ENCODE data around the gene TRIM62.

TRIM62 gene

GRCh38 chr1:33181921-33182341 is at the start of gene TRIM62:
Gene TRIM62, minus strand, starts transcription at chr1:33182043. Its CDS starts 611 bp downstream, at chr1:33181432.
- peak; percentile 88 for DNase-seq

GRCh38 chr1:33231166-33231565 is 49.3 kb upstream of the TRIM62 start:
- no peak for DNase-seq

- DNase-seq: no peak
Observed at GRCh38 chr1:33228935-33229487, 47.2 kb upstream of the TRIM62 start.

- no peak for DNase-seq
Observed at GRCh38 chr1:33225586-33225985, 43.7 kb upstream of the TRIM62 start.

GRCh38 chr1:33224166-33224707 is 42.4 kb upstream of the TRIM62 start:
- DNase-seq: no peak

GRCh38 chr1:33222381-33222780 is 40.5 kb upstream of the TRIM62 start:
- no peak for DNase-seq

GRCh38 chr1:33221385-33221758 is 39.5 kb upstream of the TRIM62 start:
- no peak for DNase-seq

GRCh38 chr1:33220676-33221384 is 39.0 kb upstream of the TRIM62 start:
- no peak for DNase-seq

GRCh38 chr1:33219886-33220661 is 38.2 kb upstream of the TRIM62 start:
- no peak for DNase-seq

GRCh38 chr1:33211972-33212371 is 30.1 kb upstream of the TRIM62 start:
- no peak for DNase-seq

- no peak for DNase-seq
Observed at GRCh38 chr1:33206340-33206739, 24.5 kb upstream of the TRIM62 start.

GRCh38 chr1:33195556-33195955 is 13.7 kb upstream of the TRIM62 start:
- DNase-seq: no peak

GRCh38 chr1:33191731-33192275 is 10.0 kb upstream of the TRIM62 start:
- no peak for DNase-seq

- DNase-seq: no peak
Observed at GRCh38 chr1:33190701-33191100, 8.9 kb upstream of the TRIM62 start.

GRCh38 chr1:33188572-33189275 is 6.9 kb upstream of the TRIM62 start:
- DNase-seq: peak; percentile 23

GRCh38 chr1:33186936-33187335 is 5.1 kb upstream of the TRIM62 start:
- DNase-seq: no peak

GRCh38 chr1:33185541-33185940 is 3.7 kb upstream of the TRIM62 start:
- no peak for DNase-seq

- no peak for DNase-seq
Observed at GRCh38 chr1:33183306-33183705, 1.5 kb upstream of the TRIM62 start.

- no peak for DNase-seq
Observed at GRCh38 chr1:33182896-33183295, 1.1 kb upstream of the TRIM62 start.

GRCh38 chr1:33182401-33182841 is 578 bp upstream of the TRIM62 start:
- peak; percentile 46 for DNase-seq

GRCh38 chr1:33180911-33181890 is 642 bp downstream of the TRIM62 start:
- DNase-seq: peak; percentile 95

All from hematopoietic multipotent progenitor cell treated with erythropoietin and hydrocortisone succinate and interleukin-3 and kit ligand, for 4 days (in vitro differentiated cells).